ENCODE data around the gene ANKRD42.

DNA sequence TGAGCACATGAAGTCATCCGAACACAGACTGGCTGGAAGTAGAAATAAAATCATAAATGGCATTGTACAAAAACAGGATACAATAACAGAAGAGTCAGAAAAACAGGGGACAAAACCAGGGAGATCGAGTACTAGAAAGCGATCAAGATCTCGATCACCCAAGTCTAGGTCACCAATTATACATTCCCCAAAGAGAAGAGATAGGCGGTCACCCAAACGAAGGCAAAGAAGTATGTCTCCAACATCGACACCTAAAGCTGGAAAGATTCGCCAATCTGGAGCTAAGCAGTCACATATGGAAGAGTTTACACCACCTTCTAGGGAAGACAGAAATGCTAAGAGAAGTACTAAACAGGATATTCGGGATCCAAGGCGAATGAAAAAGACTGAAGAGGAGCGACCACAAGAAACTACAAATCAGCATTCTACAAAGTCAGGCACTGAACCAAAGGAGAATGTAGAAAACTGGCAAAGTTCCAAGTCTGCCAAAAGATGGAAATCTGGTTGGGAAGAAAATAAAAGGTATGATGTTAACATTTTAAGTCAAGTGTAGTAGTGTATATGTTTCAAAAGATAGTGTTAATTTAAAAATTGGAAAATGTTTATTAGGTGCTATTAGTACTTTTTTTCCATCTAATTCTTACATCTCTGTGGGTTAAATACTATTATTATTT, 27.2 kb upstream of the ANKRD42 start:
- TF ChIP-seq, protein P1, sequence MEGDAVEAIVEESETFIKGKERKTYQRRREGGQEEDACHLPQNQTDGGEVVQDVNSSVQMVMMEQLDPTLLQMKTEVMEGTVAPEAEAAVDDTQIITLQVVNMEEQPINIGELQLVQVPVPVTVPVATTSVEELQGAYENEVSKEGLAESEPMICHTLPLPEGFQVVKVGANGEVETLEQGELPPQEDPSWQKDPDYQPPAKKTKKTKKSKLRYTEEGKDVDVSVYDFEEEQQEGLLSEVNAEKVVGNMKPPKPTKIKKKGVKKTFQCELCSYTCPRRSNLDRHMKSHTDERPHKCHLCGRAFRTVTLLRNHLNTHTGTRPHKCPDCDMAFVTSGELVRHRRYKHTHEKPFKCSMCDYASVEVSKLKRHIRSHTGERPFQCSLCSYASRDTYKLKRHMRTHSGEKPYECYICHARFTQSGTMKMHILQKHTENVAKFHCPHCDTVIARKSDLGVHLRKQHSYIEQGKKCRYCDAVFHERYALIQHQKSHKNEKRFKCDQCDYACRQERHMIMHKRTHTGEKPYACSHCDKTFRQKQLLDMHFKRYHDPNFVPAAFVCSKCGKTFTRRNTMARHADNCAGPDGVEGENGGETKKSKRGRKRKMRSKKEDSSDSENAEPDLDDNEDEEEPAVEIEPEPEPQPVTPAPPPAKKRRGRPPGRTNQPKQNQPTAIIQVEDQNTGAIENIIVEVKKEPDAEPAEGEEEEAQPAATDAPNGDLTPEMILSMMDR (IDR thresholded peaks at IDR 0.05 in 2 of 3, conservative IDR thresholded peaks at IDR 0.05 in 1 of 3; ENCODE audit: borderline replicate concordance in 1 of 3, insufficient read depth in 1 of 3, low read depth in 2 of 3, low read length in 2 of 3): no peak
- no peak for TF ChIP-seq EZH2 (IDR thresholded peaks at IDR 0.05)
- TF ChIP-seq, protein P2, sequence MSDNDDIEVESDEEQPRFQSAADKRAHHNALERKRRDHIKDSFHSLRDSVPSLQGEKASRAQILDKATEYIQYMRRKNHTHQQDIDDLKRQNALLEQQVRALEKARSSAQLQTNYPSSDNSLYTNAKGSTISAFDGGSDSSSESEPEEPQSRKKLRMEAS (IDR thresholded peaks at IDR 0.05): no peak
- TF ChIP-seq POLR2A (IDR thresholded peaks at IDR 0.05; ENCODE audit: borderline replicate concordance, extremely low read depth, insufficient read depth, insufficient read length): no peak
- no peak for TF ChIP-seq CEBPB (IDR thresholded peaks at IDR 0.05; ENCODE audit: low read depth)
- TF ChIP-seq CBX3 (IDR thresholded peaks at IDR 0.05; ENCODE audit: low read depth): no peak

Data from HCT116 (cell line).